OCI-LY3 (cell line): ENCODE measurements around the gene HSD17B13.

ENCODE experiments used
- EZH2phosphoT487 ChIP-seq: fragments of 200-600 bp; shearing (Covaris generic); IDR thresholded peaks from 2 replicates; pipeline ENCODE4 v1.6.1; 2018; ENCODE audit warnings: antibody characterized with exemption, mixed run types, low read depth
- TF ChIP-seq, protein P1 (sequence below): fragments of 200-600, 300-600 bp; sonication (generic); IDR thresholded peaks from 2 replicates; pipeline ENCODE4 v1.5.1; 2014; ENCODE audit warnings: antibody characterized with exemption, low read length, low read depth

DNA sequence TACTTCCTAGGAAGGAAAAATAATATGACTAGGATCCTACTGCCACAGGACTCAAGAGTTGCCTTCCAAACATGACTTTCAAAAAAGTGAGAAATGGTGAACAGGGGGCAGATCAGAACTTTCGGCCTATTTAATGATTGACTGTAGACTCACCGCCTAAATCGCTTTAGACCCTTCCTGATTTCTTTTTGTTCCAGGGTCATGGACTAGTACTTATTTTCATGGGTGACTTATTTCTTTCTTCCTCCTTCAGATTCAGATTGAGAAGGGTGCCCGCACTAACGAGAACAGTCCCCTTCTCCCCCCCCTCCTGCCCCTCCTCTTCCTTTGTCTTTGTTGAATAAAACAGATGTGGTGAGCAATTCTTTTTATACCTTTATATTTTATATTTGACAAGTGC lies 54.3 kb downstream of the HSD17B13 start:
- TF ChIP-seq EZH2phosphoT487: no peak
- TF ChIP-seq, protein P1, sequence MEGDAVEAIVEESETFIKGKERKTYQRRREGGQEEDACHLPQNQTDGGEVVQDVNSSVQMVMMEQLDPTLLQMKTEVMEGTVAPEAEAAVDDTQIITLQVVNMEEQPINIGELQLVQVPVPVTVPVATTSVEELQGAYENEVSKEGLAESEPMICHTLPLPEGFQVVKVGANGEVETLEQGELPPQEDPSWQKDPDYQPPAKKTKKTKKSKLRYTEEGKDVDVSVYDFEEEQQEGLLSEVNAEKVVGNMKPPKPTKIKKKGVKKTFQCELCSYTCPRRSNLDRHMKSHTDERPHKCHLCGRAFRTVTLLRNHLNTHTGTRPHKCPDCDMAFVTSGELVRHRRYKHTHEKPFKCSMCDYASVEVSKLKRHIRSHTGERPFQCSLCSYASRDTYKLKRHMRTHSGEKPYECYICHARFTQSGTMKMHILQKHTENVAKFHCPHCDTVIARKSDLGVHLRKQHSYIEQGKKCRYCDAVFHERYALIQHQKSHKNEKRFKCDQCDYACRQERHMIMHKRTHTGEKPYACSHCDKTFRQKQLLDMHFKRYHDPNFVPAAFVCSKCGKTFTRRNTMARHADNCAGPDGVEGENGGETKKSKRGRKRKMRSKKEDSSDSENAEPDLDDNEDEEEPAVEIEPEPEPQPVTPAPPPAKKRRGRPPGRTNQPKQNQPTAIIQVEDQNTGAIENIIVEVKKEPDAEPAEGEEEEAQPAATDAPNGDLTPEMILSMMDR: no peak
